Islet precursor cell (in vitro differentiated cells): Measurements from ENCODE around the gene TRAPPC10.

Source experiments
- DNase-seq: peaks from one replicate; pipeline ENCODE4 v3.0.0-alpha.2; 2018

The TRAPPC10 gene, protein sequence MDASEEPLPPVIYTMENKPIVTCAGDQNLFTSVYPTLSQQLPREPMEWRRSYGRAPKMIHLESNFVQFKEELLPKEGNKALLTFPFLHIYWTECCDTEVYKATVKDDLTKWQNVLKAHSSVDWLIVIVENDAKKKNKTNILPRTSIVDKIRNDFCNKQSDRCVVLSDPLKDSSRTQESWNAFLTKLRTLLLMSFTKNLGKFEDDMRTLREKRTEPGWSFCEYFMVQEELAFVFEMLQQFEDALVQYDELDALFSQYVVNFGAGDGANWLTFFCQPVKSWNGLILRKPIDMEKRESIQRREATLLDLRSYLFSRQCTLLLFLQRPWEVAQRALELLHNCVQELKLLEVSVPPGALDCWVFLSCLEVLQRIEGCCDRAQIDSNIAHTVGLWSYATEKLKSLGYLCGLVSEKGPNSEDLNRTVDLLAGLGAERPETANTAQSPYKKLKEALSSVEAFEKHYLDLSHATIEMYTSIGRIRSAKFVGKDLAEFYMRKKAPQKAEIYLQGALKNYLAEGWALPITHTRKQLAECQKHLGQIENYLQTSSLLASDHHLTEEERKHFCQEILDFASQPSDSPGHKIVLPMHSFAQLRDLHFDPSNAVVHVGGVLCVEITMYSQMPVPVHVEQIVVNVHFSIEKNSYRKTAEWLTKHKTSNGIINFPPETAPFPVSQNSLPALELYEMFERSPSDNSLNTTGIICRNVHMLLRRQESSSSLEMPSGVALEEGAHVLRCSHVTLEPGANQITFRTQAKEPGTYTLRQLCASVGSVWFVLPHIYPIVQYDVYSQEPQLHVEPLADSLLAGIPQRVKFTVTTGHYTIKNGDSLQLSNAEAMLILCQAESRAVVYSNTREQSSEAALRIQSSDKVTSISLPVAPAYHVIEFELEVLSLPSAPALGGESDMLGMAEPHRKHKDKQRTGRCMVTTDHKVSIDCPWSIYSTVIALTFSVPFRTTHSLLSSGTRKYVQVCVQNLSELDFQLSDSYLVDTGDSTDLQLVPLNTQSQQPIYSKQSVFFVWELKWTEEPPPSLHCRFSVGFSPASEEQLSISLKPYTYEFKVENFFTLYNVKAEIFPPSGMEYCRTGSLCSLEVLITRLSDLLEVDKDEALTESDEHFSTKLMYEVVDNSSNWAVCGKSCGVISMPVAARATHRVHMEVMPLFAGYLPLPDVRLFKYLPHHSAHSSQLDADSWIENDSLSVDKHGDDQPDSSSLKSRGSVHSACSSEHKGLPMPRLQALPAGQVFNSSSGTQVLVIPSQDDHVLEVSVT

DNA sequence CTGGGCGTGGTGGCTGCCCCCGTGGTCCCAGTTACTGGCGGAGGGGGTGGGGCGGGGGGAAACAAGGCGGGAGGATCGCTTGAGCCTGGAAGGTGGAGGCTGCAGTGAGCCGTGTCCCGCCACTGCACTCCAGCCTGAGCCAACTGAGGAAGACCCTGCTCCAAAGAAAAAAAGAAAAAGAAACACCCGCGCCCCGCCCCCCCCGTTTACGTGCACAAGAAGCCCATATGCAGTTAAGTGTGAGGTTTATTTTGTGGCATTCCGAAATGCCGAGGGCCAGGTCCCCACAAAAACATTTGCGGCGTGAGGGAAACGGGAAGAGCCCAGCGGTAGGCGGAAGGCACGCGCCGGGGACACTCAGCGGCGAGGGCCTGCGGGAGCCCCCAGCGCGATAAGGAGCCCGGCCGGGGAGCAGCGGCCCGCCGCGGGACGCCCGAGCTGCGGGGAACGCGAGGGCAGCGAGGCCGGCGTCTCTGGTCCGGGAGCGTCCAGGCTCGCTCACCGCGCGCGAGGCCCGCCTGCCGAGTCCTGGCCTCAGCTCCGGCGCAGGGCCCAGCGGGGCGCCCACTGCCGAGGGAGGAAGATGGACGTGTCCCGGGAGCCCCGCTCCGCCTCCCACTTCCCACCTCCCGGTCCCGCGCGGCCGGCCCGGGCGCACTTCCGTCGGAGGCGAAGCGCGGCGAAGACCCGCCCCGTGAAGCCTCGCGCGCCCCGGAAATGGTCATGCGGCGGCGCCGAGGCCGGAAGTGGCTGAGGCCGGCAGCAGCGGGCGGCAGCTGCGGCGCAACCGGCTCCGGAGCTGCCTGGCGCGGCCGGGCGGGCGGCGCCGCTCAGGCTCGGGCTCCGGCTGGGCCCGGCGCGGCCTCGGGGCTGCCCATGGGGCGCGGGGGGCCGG is at the start of gene TRAPPC10:
TRAPPC10 (plus strand) TSS at position 731 of the 895 bp plus-strand sequence. CDS start 185 bp downstream, outside the sequence.
- DNase-seq: peak; percentile 84

DNA sequence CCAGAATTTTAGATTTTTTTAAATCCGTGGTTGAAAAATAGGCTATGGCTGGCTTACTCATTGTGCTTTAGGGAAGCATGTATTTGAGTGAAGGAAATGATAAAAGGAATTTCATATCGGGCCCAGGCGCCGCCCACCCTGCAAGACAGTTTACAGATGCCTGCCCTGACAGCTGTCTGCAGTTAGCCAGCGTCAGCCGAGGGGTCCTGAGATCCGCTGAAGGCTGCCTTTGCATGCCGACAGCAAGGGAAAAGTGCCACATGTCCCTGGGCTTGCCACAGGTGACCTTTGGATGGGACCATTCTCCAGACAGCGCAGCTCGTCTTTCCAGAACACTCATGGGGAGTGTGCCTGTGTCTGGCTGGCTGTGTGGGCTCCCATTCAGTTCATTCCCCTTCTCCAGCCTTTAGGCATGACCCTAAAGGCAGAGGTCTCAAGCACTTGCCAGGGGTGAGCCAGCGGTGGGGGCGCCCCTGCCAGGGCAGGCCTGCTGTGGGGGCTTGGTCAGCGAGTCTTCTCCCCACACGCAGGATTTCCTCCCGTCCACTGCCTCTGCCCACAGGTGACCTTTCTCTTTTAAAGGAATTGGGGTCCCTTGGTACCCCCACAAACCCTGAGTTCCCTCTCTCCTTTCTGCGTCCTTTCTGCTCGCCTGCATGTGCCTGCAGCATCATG is 46.1 kb upstream of the TRAPPC10 start:
- DNase-seq: peak; percentile 32

DNA sequence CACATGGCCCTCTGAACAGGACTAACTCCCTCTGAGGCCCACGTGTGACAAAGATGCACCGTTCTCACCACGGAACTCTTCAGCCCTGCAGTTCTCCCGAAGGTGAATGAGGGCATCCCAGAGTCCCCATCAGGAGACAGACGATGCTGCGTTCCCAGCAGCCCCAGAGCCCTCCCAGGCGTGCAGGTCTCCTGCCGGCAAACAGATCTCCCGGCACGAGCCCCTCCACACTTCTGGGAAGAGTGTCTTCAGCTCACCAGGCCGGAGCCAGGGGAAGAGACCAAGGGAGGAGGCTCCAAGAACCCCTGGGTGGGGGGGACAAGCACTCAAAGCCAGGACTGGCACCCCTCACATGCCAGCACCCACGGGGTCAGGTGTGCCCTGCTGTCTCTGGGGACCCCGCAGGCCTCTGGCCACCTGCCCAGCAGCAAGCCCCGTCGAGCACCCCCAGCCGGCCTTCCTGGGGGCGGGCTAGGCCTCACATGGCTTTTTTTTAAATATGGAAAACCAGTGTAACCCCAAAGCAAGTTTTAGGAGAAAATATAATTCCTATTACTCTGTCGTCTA is 45.1 kb upstream of the TRAPPC10 start:
- peak; percentile 35 for DNase-seq

DNA sequence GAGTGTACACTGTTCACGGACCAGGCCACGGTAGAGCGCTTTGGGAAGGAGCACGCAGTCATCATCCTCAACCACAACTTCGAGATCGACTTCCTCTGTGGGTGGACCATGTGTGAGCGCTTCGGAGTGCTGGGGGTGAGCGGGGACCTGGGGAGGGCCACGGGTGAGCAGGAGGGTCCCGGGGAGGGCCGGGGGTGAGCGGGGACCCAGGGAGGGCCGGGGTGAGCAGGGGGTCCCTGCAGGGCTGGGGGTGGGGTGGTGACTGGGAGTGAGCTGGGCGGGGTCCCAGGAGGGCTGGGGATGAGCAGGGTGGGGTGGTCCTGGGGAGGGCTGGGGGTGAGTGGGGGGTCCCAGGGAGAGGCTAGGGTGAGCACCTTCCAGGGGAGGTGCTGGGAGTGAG is 44.1 kb upstream of the TRAPPC10 start:
- DNase-seq: peak; percentile 39

DNA sequence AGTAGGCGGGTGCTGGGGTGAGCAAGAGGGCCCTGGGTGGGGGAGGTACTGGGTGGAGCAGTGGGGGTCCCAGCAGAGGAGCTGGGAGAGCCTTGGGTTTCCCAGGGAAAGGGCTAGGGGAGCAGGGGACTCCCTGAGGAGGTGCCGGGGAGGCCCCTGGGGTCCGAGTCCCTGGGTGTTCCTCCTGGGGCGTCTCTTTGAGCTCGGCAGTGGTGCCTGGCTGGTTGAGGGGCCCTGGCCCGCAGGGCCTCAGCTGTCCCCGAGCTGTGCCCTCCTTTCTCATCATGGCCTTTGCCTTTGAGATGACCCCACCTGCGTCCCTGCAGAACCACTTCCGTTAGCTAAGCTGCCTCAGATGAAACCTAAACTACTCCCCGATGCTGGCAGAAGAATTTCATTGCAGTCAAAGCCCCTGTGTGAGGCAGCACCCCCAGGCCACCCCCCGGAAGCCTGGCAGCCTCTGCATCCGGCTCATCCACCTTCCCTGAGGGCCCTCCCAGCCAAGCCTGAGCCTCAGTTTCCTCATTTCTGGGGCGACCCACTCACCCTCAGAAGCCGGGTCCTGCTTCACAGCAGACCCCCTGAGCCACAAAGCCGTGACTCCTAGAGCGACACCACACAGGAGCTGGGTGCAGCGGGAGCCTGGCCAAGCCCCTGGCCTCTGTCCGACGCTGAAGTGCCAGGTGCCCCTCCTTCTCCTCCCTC is 43.5 kb upstream of the TRAPPC10 start:
- DNase-seq: peak; percentile 37

DNA sequence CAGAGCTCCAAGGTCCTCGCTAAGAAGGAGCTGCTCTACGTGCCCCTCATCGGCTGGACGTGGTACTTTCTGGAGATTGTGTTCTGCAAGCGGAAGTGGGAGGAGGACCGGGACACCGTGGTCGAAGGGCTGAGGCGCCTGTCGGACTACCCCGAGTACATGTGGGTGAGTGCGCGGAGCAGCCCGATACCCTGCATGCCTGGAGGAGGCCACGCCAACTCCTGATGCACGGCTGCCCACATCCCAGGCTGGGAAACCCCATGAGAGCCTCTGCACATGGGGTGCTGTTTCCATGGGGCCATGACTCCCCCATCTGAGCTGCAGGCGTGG is 43.0 kb upstream of the TRAPPC10 start:
- DNase-seq: peak; percentile 32

DNA sequence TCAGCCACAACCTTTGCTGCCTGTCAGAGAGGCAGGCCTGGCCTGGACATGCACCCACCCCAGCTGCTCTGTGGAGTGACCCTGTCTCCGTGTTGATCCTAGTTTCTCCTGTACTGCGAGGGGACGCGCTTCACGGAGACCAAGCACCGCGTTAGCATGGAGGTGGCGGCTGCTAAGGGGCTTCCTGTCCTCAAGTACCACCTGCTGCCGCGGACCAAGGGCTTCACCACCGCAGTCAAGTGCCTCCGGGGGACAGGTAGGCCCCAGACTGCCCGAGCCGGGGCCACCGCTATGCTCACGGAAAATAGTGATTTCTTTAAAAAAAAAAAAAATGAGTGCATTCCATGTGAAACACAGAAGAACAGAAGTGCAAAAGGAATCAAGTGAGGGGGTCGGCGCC is 41.6 kb upstream of the TRAPPC10 start:
- DNase-seq: no peak

DNA sequence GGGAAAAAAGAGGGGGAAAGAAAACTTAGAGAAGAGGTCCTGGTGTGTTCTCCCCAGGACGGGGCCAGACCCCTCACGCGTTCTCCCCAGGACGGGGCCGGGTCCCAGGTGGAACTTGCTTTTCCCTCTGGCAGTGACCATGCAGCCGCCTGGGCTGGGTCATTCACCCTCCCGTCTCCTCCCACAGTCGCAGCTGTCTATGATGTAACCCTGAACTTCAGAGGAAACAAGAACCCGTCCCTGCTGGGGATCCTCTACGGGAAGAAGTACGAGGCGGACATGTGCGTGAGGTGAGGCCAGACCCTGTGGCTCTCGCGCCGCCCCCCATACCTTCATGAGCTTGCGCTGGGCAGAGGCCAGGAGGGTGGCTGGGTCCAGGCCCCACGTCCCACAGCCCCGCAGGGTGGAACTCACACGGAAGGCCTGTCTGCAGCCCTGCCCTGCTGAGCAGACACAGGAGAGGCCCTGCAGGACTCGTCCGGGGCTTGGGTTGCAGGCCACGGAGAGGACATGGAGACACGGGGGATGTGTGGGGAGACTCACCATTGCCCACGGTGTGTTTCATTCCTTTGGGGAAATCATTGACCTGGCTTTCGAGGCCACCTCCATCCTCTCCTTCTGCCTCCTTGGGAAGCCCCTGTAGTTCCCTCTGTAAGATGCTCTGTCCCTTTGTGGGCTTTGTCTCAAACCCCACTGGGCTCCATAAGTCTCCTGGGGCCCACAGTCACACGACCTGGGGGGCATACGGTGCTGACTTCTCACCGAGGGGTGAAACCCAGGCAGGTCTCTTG is 40.7 kb upstream of the TRAPPC10 start:
- peak; percentile 55 for DNase-seq

DNA sequence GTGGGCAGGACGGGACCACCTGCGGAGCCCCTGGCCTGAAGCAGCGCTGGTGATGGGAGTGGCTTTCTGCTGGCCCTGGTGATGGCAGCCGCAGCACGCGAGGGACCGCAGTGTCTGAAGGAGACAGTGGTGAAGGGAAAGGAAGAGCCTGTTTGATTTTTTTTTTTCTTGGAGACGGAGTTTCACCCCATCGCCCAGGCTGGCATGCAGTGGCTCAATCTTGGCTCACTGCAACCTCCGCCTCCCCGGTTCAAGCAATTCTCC is 40.2 kb upstream of the TRAPPC10 start:
- no peak for DNase-seq

DNA sequence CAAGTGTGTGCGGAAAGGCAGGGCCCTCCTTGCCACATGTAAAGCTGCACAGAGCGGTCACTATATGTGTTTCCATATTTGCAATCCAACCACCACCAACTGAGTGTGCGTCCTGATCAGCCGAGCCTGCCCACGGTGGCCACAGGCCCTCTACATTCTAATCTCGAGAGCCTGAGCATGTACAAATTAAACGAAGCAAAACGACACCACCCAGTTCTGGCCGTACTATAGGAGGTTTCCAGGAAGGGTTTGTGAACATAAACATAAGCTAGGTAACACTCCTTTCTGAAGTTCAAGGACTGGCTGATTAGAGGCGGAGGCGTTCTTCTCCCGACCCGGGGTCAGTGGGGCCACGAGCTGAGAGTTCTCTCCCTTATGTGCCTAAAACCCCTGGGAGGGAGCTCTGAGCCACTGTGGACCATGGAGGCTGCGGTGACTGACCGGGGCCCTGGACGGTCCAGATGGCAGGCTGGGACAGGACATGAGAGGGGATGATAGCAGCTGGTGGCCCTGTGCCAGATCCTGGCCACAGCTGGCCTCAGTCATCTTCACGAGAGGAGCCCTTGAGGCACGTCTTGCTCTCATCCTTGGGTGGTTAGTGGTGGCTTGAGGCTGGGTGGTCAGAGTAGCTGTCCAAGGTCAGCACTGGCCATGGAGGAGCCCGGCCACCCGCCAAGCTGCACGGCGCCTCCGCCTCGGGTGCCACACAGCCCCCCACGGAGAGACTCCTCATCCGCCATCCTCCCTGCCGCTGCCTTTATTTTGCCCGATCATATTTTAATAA is 39.1 kb upstream of the TRAPPC10 start:
- peak; percentile 47 for DNase-seq

DNA sequence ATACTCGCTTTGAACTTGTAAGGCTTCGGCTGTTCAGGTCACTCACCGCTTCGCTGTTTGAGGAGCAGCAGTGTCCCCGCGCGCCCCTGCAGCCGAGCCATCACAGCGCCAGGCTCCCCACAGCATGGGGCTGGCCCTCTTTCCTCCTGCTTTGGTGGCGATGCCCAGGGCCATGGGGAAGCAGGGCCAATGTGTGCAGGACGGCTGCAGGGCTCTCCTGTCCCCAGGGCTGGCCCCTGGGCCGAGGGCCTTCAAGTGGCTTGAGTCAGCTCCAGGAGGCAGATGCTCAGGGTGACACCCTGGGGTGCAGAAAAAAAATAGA is 38.5 kb upstream of the TRAPPC10 start:
- DNase-seq: no peak

DNA sequence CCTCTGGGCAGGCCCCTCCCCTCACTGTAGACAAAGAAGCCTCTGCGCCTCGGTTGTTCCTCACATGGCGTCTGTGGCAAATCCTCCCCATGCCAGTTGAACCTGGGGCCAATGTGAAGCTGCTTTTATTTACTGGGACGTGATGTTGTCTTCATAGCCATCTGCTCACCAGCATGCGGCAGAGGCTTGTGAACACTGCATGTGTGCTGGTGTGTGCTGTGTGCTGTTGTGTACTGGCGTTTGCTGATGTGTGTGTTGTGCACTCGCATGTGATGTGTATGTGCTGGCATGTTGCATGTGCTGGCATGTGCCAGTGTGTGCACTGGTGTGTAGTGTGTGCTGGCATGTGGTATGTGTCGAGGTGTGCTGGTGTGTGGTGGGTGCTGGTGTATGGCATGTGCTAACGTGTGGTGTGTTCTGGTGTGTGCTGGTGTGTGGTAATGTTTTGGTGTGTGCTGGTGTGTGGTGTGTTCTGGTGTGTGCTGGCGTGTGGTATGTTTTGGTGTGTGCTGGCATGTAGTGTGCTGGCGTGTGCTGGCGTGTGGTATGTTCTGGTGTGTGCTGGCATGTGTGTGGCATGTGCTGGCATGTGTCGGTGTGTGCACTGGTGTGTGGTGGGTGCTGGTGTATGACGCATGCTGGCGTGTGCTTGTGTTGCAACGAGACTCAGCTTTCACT is 37.2 kb upstream of the TRAPPC10 start:
- DNase-seq: no peak

DNA sequence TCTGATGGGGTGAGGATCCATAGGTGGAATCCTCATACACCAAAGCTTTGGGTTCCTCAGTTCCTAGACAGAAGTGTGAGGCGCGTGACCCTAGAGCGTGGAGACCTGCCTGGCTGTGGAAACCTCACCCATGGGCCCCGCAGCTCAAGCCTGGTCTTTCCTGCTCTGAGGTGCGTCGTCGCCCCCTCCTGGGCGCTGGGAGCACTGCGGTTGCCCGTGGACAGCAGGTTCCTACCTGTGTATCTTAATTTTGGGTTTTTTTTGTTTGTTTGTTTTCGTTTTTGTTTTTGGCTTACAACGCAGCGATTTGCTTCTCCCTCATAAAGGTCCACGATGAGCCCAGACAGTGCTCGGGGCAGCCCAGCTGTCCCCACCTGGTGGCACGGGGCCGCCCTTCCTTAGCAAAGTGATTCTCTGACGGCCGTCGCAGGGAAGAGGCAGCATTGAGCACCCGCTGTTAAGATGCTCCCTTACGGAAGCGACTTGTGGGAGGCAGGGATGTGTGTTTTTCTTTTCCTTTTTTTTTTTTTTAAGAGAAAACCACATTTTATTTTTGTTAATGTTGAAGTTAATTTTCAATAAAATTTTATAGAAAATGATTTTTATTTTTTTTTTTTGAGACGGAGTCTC is 36.5 kb upstream of the TRAPPC10 start:
- peak; percentile 85 for DNase-seq

DNA sequence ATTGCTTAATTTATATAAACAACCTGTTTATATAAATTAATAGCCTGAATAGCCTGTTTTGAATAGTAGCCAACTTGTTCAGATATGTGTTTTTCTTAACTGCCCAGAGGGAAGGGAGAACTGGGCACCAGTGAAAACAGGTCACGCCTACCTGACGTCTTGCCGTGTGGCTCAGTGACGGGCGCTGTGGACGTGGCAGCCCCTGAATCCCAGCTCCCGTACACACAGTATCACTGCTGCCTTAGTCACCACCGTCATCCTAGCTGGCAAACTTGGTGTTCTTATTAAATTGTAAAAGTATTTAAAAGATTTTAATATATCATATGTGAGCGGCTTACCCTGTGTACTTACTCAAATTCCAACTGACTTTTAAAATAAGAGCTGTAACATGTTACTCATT is 35.4 kb upstream of the TRAPPC10 start:
- no peak for DNase-seq

DNA sequence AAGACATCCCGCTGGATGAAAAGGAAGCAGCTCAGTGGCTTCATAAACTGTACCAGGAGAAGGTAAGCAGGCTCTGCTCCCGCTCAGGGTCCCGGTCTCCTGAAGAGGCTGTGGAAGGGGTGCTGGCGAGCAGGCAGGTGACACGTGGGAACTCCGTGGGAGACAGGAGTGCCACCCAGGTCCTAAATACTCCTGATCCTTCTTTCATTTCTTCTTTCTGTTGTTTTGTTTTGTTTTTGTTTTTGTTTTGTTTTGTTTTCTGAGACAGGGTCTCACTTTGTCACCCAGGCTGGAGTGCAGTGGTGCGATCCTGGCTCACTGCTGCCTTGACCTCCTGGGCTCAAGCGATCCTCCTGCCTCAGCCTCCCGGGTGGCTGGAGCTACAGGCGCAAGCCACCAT is 34.0 kb upstream of the TRAPPC10 start:
- DNase-seq: no peak

DNA sequence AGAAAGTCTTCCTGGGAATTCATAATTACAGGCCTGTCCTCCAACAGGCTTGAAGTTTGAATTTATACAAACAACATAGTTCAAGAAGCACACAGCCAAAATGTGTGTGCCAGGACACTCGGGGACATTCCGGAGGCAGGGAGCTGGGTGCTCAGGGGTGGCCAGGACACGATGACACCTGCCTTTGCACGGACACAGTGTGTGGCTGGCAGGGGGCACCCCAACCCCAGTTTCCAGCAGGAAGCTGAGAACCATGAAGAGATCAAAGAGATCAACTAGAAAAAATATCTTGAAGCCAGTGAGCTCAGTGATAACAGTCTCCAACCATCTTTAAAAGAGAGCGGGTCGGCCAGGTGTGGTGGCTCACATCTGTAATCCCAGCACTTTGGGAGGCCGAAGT is 32.5 kb upstream of the TRAPPC10 start:
- no peak for DNase-seq

DNA sequence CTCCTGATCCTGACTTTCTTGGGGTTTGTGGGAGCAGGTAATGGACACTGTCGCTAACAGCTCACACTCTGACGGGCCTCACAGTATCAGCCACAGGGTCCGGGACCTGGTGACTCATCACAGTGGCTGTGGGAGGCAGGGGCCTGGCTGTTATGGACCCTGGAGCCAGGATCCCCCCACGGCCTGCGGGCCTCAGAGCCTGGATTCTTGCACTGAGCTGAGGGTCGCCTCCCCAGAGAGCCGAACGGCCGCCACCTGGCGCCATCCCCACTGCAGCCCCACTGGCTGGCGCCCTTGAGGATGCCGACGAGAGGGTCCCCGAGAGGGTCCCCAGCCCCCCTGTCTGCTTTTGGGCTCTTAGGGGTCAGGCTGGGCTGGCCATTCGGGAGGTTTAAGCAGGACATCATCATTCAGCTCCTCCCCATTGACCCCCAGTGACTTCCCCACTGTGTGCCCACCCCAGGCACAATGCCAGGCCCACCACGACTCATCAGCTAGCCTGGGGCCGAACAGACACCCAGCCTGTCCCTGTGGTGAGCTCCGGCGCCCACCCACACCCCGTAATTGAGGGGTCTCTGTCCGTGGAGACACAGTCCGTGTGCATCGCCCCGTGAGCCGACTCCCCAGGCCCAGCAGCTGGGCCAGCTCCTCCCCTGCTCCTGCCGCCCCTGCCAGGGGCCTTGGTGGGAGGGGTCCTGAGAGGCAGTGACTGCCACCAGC is 30.8 kb upstream of the TRAPPC10 start:
- no peak for DNase-seq

DNA sequence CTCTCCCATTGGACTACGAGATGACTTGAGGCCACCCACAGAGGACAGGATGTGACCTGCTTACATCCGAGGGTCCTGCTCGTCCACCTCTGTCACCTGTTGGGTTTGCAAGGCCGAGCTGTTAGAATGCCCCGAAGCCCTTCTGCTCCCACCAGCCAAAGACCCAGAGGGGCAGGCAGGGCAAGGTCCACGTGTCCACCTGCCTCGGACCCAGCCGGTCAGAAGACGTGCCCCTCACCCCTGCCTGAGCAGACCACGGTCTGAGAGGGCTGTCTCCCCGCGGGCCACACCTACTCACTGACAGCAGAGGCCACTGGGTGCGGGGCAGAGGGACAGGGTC is 30.3 kb upstream of the TRAPPC10 start:
- DNase-seq: no peak
